ENCODE results near the gene POU3F1. TPM values are rescaled to one million over a fixed set of nuclear protein-coding genes. Genes with fewer than 3 reads are reported as not detected.

POU3F1 gene
- total RNA-seq, 1 donor from 2014 or later = 1.4 TPM

DNA sequence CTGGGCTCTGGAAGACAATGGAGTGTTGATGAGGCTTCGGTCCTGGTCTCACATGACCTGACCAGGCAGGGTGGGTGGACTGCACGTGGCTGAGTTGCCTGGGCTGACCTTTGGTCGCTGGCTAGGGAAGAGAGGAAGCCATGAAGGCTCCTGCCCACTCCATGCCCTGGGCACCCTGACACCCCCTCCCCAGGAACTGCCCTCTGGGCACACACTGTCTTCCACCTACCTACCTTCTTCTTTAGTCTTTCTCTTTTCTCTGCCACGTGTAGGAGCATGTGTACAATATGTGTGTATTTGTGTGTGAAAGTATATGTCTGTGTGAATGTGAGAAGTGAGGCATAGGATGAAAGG lies 15.1 kb downstream of the POU3F1 start:
- H3K4me1 Mint-ChIP-seq = peaks cover 50% of the 10 kb centered on the region

DNA sequence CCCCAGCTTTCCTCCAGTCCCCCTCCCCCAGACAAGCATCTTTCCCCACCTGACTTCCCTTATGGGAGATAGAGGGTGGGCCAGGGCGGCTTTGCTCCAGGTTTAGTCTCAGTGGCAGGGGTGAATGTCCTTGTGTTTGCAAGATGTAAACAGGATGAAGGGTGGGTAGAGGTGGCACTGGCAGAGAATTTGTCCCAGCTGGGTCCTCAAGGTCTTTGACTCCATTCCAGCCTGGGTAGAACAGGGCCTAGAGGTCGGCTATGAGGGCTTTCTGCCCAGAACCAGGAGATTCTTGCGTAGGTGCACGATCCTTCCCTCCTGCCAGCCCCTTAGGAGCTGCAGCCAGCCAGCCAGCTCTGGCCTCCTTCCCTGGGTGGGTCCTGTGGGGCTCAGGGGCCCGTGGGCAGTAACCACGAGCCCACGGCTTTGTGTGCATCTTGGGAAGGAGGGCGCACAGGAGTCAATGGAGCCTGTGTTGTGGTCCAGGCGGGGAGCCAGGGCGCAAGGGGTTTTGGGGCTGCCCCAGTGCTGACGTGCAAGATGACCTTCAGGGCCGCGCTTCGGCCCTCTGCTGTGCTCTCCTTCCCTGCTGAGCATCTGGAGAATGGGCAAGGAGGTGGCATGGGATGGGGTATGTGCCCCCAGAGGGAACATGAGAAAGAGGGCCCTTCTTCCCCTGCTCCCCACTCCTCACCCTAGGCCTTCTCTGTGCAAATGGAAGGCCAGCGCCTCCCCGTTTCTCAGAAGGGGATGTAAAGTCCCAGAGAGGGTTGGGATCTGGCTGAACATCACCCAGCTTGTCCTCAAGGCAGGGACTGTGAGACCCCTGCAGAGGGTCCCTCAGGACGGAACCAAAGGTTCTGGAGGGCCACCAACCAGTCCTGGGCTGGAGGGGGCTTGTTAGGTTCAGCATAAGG lies 15.7 kb downstream of the POU3F1 start:
- H3K27me3 Mint-ChIP-seq = no peaks in the 10 kb centered on the region
- DNase-seq = no peak
- H3K9me3 Mint-ChIP-seq = no peaks in the 10 kb centered on the region
- peaks cover 16% of the 10 kb centered on the region for H3K36me3 Mint-ChIP-seq (ENCODE audit: low read depth)
- H3K4me3 Mint-ChIP-seq = peak overlapping the region; percentile 66
- intact Hi-C loops (cut with micrococcal nuclease) = loop anchor here (1.0 kb wide), 1 partner anchor 16 kb away; no protein-coding TSS in a partner anchor
- H3K4me1 Mint-ChIP-seq = peaks cover 51% of the 10 kb centered on the region
- peak overlapping the region; percentile 95 for H3K27ac Mint-ChIP-seq

More for the DNA sequence above, 15.1 kb downstream of the POU3F1 start:
- Mint-ChIP-seq H3K36me3 (ENCODE audit: low read depth) (peaks cover 11% of the 10 kb centered on the region), H3K9me3 (no peaks in the 10 kb centered on the region), H3K27ac (peak overlapping the region; percentile 69), H3K27me3 (no peaks in the 10 kb centered on the region), H3K4me3 (peak overlapping the region; percentile 28)
- no peak for DNase-seq
- intact Hi-C loops (cut with micrococcal nuclease) = no loop called here

DNA sequence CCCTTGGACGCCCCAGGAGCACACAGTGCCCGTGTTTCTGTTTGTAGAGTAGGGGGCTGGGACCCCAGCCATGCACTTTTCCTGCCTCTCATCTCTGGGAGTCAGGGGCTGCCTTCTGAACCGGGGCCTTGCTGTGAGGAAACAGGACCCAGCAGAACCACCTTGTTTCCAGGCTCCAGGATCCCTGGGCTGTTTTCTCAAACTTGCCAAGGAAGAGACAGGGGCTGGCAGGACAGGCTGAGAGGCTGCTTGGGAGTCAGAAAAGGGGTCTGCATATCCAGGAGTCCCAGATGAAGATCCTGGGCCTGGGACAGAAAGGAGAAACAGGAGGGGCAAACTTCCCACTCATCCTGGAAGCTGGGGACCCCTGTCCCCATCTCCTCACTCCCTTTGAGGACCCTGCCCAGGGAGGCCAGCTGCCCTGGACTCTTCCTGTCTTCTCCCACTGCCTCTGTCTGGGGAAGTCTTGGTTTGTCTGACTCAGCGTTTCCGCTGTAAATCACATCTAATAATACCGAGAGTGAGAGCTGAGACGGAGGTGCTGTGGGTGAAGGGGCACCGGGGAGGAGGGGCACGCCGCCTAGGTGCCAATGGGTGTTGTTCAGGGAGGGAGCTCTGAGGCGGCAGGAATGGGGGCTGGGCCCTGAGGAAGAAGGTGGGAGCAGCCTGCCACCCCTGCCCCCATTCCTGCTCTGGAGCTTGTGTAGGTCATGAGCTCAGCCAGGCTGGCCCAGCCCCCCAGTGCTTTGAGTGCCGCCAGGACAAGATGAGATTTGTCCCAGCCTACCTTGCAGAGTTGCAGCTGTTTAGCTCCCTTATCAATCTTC lies 16.7 kb downstream of the POU3F1 start:
- peaks cover 54% of the 10 kb centered on the region for H3K4me1 Mint-ChIP-seq
- peaks cover 25% of the 10 kb centered on the region for H3K36me3 Mint-ChIP-seq (ENCODE audit: low read depth)
- no peaks in the 10 kb centered on the region for H3K9me3 Mint-ChIP-seq
- peak overlapping the region; percentile 95 for H3K27ac Mint-ChIP-seq
- peak; percentile 82 for DNase-seq
- H3K27me3 Mint-ChIP-seq = no peaks in the 10 kb centered on the region
- intact Hi-C loops (cut with micrococcal nuclease) = loop anchor here (1.0 to 10.0 kb wide), 3 partner anchors 17 to 557 kb away; no protein-coding TSS in a partner anchor
- H3K4me3 Mint-ChIP-seq = peak overlapping the region; percentile 66

DNA sequence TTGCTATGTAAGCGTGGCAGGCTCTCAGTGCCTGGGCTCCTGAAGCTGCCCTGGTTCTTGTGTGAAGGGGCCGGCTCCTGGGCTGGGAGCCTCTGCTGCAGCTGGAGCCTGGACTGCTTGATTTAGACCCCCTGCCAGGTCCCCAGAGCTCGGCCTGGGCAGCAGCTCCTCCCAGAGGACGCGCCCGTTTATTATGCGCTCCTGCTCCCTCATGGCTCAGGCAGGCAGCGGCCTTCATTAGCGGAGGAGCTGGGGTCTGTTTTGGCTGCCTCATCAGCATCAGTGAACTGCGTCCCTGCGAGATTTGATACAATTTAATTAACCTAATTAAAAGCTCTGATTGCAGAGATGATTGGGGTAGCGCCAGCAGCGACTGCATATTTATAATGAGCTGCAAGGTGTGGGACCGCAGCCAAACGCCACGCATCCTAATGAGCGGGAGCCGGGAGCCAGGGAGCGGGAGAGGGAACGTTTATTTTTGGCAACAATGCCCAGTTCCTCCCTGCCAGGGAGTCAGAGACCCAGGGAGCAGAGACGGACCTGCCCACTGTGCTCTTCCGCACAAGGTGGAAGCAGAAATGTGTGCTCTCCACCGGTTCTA lies 17.4 kb downstream of the POU3F1 start:
- peak overlapping the region; percentile 95 for H3K27ac Mint-ChIP-seq
- intact Hi-C loops (cut with micrococcal nuclease) = loop anchor here (5.0 to 10.0 kb wide), 2 partner anchors 506 to 558 kb away; no protein-coding TSS in a partner anchor
- H3K9me3 Mint-ChIP-seq = no peaks in the 10 kb centered on the region
- peaks cover 27% of the 10 kb centered on the region for H3K36me3 Mint-ChIP-seq (ENCODE audit: low read depth)
- no peak overlapping the region for H3K4me3 Mint-ChIP-seq
- H3K27me3 Mint-ChIP-seq = no peaks in the 10 kb centered on the region
- H3K4me1 Mint-ChIP-seq = peaks cover 53% of the 10 kb centered on the region
- DNase-seq = no peak

DNA sequence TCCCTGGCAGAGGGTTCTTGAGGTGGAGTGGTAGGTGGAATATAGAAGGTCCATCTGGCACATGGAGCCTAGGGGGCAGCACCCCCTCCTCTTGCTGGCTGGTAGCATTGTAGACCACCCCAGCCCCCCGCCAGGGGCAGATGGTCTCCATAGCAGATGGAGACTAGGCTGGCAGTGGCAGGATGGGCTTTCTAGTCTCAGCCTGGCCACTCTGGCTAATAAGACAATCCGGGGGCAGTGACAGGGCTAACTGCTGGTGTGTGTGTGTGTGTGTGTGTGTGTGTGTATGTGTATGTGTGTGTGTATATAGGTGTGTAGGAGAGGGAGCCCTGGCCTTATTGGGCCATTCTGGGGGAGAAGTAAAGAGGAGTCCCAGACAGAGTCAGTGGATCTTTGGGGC lies 17.9 kb downstream of the POU3F1 start:
- Mint-ChIP-seq H3K4me3 (peak overlapping the region; percentile 66), H3K27ac (peak overlapping the region; percentile 95), H3K9me3 (no peaks in the 10 kb centered on the region), H3K27me3 (no peaks in the 10 kb centered on the region), H3K36me3 (ENCODE audit: low read depth) (peaks cover 29% of the 10 kb centered on the region), H3K4me1 (peaks cover 51% of the 10 kb centered on the region)
- no peak for DNase-seq
- intact Hi-C loops (cut with micrococcal nuclease) = loop anchor here (1.0 to 10.0 kb wide), 4 partner anchors 16 to 559 kb away; partner anchors contain the start of gene UTP11

DNA sequence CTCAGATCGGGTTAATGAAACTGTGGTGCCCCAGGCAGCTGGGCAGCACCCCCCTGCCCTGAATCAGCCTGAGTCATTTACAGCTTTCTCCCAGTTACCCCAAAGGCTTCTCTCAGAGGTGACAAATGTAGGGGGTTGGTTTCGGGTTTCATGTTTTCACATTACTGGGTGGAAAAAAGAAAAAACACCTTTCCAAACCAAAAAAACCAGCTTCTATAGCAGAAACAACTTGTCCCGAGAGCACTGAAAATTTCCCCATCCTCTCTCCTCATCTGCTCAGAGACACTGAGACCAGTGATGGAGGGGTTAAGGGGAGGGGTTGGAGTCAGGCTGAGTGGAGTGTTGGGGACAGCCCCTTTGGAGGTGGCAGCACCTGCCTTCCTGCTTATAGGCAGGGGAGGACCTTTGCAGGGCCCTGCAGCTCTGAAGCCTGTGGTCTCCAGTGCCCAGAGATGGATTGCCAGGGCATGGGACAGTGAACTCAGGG lies 18.4 kb downstream of the POU3F1 start:
- H3K27ac Mint-ChIP-seq = peak overlapping the region; percentile 95
- H3K4me3 Mint-ChIP-seq = peak overlapping the region; percentile 66
- peaks cover 31% of the 10 kb centered on the region for H3K36me3 Mint-ChIP-seq (ENCODE audit: low read depth)
- no peaks in the 10 kb centered on the region for H3K27me3 Mint-ChIP-seq
- H3K4me1 Mint-ChIP-seq = peaks cover 51% of the 10 kb centered on the region
- H3K9me3 Mint-ChIP-seq = no peaks in the 10 kb centered on the region
- DNase-seq = peak; percentile 78
- intact Hi-C loops (cut with micrococcal nuclease) = loop anchor here (1.0 to 10.0 kb wide), 4 partner anchors 16 to 559 kb away; partner anchors contain the start of gene UTP11

DNA sequence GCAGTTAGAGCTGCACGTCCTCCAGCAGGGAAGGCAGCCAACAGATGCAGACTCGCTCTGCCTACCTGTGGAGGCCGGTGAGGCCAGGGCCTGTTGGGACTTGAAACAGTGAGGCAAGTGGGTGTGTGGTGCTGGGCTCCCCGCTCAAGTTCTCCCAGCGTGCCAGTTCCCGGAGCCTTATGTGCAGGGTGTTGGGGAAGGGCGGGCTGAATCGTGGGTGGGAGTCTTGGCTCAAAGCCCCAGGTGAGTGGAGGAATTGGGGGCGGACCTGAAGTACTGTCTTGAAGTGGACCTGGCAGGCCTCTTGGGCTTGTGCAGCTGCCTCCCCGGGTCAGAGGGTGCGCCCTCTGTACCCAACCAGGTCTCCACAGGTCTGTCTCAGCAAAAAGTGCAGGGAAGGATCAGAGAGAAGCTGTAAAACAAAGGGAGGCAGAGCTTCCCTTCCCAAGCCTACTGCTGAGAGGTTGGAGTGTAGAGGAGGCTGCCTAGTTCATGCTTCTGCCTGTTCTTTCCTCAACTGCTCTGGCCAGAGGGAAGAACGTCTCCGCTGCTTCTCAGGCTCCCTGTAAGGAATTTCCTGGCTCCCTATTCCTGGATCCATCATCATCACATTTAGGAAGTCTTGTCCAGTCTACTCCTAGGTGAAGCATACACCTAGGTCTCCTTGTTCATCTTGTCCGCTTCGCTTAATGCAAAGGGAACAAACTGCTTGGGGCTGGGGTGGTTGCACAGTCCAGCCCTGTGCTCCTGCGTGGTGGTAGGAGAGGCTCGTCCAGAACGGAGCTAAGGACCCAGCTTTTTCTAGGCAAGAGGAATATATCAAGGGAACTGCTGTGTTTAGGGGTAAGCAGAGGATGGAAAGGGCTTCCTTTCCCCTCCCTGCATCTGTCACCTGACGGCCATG lies 19.1 kb downstream of the POU3F1 start:
- Mint-ChIP-seq H3K27ac (peak overlapping the region; percentile 95), H3K4me1 (peaks cover 51% of the 10 kb centered on the region), H3K27me3 (no peaks in the 10 kb centered on the region), H3K4me3 (peak overlapping the region; percentile 66), H3K36me3 (ENCODE audit: low read depth) (peaks cover 37% of the 10 kb centered on the region), H3K9me3 (no peaks in the 10 kb centered on the region)
- intact Hi-C loops (cut with micrococcal nuclease) = loop anchor here (1.0 to 10.0 kb wide), 5 partner anchors 15 to 560 kb away; partner anchors contain the start of gene UTP11
- DNase-seq = no peak

DNA sequence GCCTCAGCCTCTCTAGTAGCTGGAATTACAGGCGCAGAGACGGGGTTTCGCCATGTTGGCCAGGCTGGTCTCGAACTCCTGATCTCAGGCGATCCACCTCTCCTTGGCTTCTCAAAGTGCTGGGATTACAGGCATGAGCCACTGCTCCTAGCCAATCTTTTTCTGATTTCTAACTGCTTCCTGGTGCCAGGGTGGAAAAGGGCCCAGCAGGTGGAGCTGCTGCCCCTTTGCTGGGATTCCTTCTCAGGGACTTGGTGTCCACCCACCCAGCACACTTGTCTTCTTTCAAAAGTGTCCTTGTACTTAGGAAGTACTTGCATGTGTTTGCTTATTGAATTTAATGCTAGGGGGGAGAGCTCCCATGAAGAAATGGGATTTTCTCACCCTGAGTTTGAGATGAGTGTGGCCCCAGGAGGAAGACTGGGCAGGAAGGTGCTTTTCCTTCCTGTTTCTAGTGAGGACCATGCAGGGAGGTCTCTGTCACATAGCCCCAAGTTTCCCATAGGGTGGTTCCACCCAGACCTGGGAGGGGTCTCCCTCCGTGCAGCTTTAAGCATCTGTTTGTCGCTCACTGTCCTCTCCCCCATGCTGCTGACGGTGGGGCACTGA lies 19.9 kb downstream of the POU3F1 start:
- Mint-ChIP-seq H3K27ac (peak overlapping the region; percentile 34), H3K4me1 (peaks cover 51% of the 10 kb centered on the region), H3K36me3 (ENCODE audit: low read depth) (peaks cover 43% of the 10 kb centered on the region), H3K9me3 (no peaks in the 10 kb centered on the region), H3K27me3 (no peaks in the 10 kb centered on the region), H3K4me3 (peak overlapping the region; percentile 41)
- peak; percentile 75 for DNase-seq
- intact Hi-C loops (cut with micrococcal nuclease) = loop anchor here (2.0 to 10.0 kb wide), 3 partner anchors 44 to 561 kb away; no protein-coding TSS in a partner anchor

DNA sequence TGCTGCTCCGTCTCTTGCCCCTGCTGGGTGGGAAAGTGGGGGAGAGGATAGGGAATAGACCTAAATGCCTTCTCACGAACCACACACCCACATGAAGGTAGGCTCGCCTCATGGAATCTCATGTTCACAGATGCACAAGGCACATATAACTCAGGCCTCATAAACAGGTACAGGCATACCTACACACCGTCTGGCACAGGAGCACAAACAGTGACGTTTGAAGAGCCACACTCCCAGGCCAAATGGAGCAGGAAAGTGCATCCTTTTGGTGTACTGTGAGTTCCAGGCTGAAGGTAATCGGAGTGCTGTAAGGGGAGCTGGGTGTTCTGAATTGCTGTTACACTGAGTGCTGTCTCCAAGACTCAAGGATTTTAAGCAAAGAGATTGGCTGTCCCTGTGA lies 20.9 kb downstream of the POU3F1 start:
- H3K4me3 Mint-ChIP-seq = no peak overlapping the region
- no peak for DNase-seq
- H3K4me1 Mint-ChIP-seq = peaks cover 42% of the 10 kb centered on the region
- intact Hi-C loops (cut with micrococcal nuclease) = loop anchor here (2.0 to 10.0 kb wide), 3 partner anchors 45 to 562 kb away; no protein-coding TSS in a partner anchor
- H3K27ac Mint-ChIP-seq = peak overlapping the region; percentile 45
- H3K36me3 Mint-ChIP-seq (ENCODE audit: low read depth) = peaks cover 49% of the 10 kb centered on the region
- no peaks in the 10 kb centered on the region for H3K9me3 Mint-ChIP-seq
- no peaks in the 10 kb centered on the region for H3K27me3 Mint-ChIP-seq

DNA sequence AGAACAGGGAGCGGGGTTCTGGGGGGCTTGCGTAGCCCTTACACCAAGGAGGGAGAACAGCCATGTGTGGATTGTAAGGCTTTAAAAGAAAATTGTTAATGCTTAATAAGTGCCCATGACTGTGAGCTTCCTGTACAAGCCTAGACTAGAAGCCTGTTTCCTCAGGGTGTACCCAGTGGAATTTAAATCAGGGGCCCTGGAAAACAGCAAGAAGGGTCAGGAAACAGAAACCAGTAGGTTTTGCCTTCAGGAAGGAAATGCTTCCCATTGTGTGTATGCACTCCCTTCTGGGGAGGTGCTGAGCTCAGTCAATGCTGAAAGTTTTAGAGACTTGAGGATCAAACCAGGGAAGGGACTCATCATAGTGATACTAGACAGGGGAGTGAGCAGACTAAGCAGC lies 21.4 kb downstream of the POU3F1 start:
- Mint-ChIP-seq H3K9me3 (no peaks in the 10 kb centered on the region), H3K4me1 (peaks cover 38% of the 10 kb centered on the region), H3K36me3 (ENCODE audit: low read depth) (peaks cover 53% of the 10 kb centered on the region), H3K27me3 (no peaks in the 10 kb centered on the region), H3K4me3 (no peak overlapping the region), H3K27ac (peak overlapping the region; percentile 45)
- intact Hi-C loops (cut with micrococcal nuclease) = loop anchor here (5.0 to 10.0 kb wide), 2 partner anchors 510 to 562 kb away; no protein-coding TSS in a partner anchor
- no peak for DNase-seq

DNA sequence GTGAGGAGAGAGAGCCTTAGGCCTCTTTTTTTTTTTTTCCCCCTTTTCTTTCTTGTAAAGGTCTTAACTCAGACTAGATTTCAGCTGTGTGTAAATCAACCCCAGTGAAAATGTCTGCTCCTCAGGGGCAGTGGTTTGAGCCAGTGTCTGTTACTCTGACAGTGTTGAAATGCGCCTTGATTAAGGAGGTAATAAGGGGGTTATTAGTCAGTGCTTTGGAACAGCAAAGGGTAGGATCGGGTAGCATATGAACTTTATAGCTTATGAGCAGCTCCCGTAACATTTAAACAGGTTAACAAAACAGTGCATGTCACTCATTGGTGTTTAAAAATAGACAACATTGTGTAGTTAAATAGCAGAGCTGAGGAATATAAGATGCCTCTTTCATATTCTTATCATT lies 23.8 kb downstream of the POU3F1 start:
- Mint-ChIP-seq H3K4me3 (no peak overlapping the region), H3K27ac (no peak overlapping the region), H3K9me3 (no peaks in the 10 kb centered on the region), H3K27me3 (no peaks in the 10 kb centered on the region), H3K4me1 (peaks cover 18% of the 10 kb centered on the region), H3K36me3 (ENCODE audit: low read depth) (peaks cover 68% of the 10 kb centered on the region)
- no peak for DNase-seq
- intact Hi-C loops (cut with micrococcal nuclease) = loop anchor here (10.0 kb wide), 1 partner anchor 512 kb away; no protein-coding TSS in a partner anchor

DNA sequence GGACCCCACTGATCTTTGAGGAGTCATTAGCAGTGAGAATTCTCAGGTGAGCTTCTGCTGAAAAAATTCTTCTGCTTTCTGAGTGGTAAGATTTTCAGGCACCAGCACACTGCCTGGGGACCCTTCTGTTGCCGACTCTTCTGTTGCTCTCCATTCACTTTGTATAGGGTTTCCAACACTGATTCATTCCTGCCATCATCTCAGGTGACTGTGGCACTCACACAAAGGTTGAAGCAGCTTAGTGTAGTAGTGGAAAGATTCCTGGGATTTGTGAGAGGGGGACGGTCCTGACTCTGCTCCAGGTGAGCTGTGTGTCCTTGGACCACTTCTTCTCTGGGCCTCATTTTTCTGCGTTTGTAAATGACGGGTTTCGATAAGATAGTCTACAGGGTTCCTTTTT lies 24.6 kb downstream of the POU3F1 start:
- no peaks in the 10 kb centered on the region for H3K27me3 Mint-ChIP-seq
- H3K4me3 Mint-ChIP-seq = no peak overlapping the region
- no peak for DNase-seq
- peaks cover 11% of the 10 kb centered on the region for H3K4me1 Mint-ChIP-seq
- intact Hi-C loops (cut with micrococcal nuclease) = loop anchor here (10.0 kb wide), 1 partner anchor 513 kb away; no protein-coding TSS in a partner anchor
- no peak overlapping the region for H3K27ac Mint-ChIP-seq
- peaks cover 71% of the 10 kb centered on the region for H3K36me3 Mint-ChIP-seq (ENCODE audit: low read depth)
- H3K9me3 Mint-ChIP-seq = no peaks in the 10 kb centered on the region
